HG03103 (cell line): ENCODE data around the gene DCUN1D2.
"Not testable (repeated sequence)": the region's sequence is repeated elsewhere in the genome, so short reads cannot be mapped to it uniquely, and the experiment has no call there.

Experiments used
- ATAC-seq: cut with Tn5 transposase; IDR thresholded peaks from one replicate; pipeline ENCODE4 v1.9.1; 2021; ENCODE audit warnings: low read depth; ENCODE audit not compliant: unreplicated experiment

The DCUN1D2 gene

GRCh38 chr13:113449693-113450347, 40.7 kb downstream of the DCUN1D2 start:
- ATAC-seq = no peak

GRCh38 chr13:113448885-113449692, 41.4 kb downstream of the DCUN1D2 start:
- ATAC-seq = no peak

GRCh38 chr13:113448545-113448884, 42.0 kb downstream of the DCUN1D2 start:
- no peak for ATAC-seq

GRCh38 chr13:113447596-113447995, 42.9 kb downstream of the DCUN1D2 start:
- no peak for ATAC-seq

- no peak for ATAC-seq
These were observed 44.0 kb downstream of the DCUN1D2 start for GRCh38 chr13:113446488-113446854.

GRCh38 chr13:113445791-113446487, 44.6 kb downstream of the DCUN1D2 start:
- no peak for ATAC-seq

- ATAC-seq = no peak
These were observed 46.5 kb downstream of the DCUN1D2 start for GRCh38 chr13:113443991-113444390.

GRCh38 chr13:113442985-113443362, 47.5 kb downstream of the DCUN1D2 start:
- ATAC-seq = no peak

GRCh38 chr13:113442354-113442984, 48.0 kb downstream of the DCUN1D2 start:
- no peak for ATAC-seq

GRCh38 chr13:113441661-113442060, 48.9 kb downstream of the DCUN1D2 start:
- ATAC-seq = no peak

GRCh38 chr13:113437408-113438010, 53.0 kb downstream of the DCUN1D2 start:
- no peak for ATAC-seq

GRCh38 chr13:113436866-113437265, 53.6 kb downstream of the DCUN1D2 start:
- ATAC-seq = not testable (repeated sequence)

GRCh38 chr13:113435907-113436306, 54.6 kb downstream of the DCUN1D2 start:
- not testable (repeated sequence) for ATAC-seq

GRCh38 chr13:113433391-113433916, 57.1 kb downstream of the DCUN1D2 start:
- no peak for ATAC-seq

GRCh38 chr13:113432506-113433270, 57.8 kb downstream of the DCUN1D2 start:
- no peak for ATAC-seq

GRCh38 chr13:113431171-113431570, 59.3 kb downstream of the DCUN1D2 start:
- ATAC-seq = no peak

- no peak for ATAC-seq
These were observed 60.0 kb downstream of the DCUN1D2 start for GRCh38 chr13:113430378-113431110.

GRCh38 chr13:113429608-113429985, 60.9 kb downstream of the DCUN1D2 start:
- no peak for ATAC-seq
